Non-pigmented ciliary epithelial cell (primary cell): ENCODE data around the gene GFOD2.

ENCODE experiments used
- DNase-seq: peaks from one replicate; pipeline ENCODE4 v3.0.0-alpha.2; 2010; ENCODE audit warnings: low read depth

GFOD2 gene

DNA sequence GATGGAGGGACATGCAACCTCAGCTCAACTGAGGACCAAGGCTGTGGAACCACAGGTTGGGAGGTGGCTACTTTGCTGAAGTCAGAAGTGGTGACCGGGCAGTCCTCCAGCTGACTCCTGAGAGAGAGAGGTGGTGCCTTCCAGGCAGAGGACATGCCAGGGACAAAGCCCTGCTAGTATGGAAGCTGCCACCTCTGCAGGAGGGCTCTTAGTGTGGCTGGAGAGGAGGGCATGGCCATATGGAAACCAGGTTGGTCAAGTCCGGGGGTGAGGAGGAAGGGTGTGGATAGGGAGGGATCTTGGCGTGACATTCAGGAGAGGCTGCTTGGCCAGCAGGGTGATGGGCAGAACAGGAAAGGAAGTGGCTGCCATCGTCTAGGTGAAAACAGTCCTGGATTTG is 46.8 kb downstream of the GFOD2 start:
- no peak for DNase-seq

DNA sequence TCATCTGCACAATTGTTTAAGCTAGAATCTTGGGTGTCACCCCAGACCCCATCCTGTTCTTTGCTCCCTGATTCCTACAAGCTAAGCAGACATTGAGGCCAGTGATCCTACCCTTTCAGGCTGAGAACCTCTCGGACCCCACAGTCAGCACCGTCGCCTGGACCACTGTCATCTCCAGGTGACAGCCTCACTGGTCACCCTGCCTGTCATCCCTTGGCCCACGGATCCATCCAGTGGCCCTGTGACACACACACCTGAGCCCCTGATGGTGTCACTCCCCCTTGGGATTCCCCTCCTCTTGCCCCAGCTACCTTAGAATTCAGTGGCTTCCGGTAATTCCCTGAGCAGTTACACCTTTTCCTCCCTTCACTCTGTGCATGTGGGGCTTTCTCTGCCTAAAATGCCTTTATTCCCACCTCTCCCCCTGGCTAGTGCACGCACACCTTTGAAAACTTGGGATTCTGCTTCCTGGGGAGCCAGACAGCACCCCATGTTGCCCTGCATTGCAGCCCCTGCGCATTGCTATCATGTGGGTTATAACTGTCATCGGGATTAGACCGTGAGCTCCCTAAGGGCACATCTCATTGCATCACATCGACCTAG is 49.5 kb downstream of the GFOD2 start:
- no peak for DNase-seq

DNA sequence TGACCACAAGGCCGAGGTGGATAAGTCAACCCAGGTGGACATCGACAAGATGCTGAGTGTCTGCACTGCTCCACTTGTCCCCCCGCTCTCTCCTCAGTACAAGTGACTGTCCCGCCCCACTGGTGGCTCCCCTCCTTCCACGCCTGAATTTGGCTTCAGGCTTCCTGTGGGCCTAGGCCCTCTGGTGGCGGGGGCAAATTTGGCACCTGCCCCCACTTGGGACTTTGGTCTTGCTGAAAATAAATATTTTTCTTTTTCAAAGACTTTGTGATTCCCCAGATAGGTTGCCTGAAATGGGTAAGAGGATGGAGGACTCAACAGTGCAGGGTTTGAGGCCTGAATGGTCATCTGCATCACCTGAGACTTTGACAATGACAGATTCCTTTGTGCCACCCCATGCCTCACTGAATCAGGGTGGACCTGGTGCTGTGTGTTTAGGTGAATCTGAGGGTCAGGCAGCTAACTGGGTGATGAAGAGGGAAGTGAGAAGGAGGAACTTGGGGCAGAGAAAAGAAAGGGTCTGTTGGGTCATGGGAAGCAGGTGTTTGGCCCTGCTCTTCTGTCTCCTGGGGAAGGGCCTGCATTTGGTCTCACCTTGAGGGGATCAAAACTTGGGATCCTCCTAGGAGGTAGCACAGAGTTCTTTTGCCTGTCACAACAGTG is 50.5 kb downstream of the GFOD2 start:
- no peak for DNase-seq

DNA sequence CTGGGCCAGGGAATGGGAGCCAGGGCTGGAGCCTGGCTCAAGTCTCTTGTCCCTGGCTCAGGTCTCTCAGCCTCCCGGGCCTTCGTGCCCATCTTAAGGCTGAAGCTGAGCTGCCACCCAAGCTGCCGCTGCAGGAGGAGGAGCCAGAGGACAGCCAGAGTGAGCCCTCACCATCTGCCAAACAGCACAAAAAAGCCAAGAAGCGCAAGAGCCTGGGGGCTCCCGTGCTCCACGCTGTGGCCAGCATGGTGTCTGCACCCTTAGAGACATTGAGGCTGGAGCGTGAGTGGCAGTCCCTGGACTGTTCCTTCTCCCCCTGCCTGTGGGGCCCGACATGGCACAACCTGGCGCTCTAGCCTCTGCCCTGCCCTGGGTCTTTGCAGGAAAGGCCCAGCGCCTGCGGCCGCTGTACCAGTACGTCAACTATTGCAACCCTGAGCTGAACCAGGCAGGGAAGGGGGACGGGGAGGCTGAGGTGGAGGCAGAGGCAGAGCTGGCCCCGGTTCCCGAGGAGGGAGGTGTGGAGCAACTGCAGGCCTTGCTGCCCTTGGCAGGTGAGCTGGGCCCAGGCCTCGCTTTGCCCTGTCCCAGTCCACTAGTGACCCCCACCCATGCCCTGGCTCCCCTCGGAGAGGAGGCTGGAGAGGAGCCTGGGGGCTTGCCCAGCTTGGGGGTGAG is 51.2 kb downstream of the GFOD2 start:
- DNase-seq: peak; percentile 60

DNA sequence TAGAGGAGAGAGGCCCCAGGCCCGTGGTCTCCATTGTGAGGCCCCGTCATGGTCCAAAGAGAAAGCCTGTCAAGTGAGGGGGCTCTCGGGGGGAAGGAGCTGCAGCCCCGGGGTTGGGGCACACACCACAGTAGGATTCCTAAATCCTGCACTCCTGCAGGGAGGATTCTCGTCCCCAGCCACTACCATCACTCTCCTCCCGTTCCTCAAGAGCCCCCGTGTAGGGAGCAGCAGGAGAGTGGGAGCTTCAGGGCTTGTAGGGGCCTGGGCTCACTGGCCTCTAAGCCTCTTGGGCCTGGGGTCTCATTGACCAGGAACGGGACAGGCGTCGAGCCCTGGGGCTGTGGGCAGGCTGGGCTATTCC is 51.7 kb downstream of the GFOD2 start:
- DNase-seq: no peak

DNA sequence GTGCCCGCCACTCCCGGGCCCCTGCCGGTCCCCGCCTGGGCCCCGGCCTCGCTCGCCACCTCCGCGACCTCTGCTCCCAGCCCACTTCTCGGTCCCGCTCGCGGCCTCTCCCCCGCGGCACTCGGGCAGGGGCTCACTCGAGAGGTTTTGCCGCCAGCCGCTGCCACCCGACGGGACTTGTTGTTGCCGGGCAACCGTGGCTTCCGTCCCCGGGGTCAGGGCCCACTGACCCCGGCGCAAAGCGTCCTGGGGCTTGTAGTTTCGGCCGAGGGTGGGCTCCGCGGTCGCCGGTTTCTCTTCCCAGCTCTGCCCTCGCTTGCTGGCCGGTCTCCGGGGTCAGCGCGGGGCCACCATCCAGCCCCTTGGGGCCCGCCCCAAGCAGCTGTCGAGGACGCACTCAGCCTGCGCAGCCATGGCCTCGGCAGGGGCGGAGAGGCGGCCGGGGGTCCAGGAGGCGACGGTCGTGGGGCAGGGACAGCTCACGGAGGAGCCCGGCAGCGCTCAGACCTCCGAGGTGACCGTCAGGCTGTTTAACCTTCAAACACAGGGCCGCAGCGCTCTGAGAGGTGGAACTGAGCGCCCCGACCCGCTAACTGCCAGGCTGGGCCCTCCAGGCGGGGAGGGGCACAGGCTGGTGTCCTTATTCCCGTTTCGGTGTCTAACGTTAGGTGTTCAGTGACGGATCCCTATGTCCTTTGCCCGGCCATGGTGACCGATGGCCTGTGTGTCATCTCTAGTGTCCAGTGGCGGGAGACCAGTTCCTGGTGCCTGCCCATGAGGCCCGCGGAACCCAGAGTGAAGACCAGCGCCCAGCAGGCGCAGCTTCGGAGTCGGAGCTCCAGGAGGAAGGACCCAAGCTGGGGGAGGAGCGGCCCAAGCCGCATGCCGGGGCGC is 52.3 kb downstream of the GFOD2 start, which contains the start of the genes C16orf86 and ENKD1:
TSS of gene C16orf86 (plus strand) at position 256 of the 894 bp plus-strand sequence. CDS start at position 413, 157 bp downstream.
TSS of gene ENKD1 (minus strand) at position 192 of the 894 bp plus-strand sequence. CDS start 308 bp downstream, outside the sequence.
- no peak for DNase-seq

DNA sequence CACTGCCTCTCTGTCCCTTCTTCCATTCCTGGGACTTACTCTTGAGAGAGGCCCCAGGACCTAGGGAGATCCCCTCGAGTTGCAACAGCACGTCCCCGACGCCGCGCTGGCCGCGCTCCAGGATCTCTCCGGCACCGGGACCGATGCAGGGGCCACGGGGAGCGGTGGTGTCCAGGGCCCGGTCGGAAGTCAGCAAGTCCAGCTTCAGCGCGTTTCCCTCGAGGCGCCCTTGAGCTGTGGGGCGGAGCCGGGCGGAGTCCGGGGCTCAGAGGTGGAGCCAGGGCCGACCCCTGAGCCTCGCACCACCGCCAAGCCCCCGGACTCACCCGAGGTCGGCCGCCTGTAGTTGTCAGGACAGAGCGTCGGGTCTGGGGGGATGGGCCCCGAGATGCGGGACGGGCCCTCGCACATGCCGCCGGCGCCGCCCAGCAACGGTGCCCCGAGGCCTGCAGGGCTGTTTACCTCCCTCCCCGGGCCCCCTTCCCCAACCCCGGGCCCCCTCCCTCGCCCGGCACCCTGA is 53.0 kb downstream of the GFOD2 start:
- no peak for DNase-seq

DNA sequence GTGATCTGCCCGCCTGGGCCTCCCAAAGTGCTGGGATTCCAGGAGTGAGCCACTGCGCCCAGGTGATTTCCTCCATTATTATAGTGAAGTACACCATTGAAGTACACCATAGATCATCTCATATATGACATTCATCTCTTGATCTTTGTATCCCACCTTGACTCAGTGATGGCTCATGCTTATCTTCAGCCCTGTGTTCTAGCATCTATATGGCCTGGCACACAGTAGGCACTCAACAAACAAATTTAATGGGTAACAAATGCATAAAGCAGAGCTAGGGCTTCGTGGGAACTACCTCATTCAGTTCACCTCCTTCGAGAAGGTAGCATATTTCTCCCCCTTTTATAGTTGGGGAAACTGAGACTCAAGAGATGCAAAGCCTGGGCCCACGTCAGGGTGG is 53.5 kb downstream of the GFOD2 start:
- DNase-seq: no peak

DNA sequence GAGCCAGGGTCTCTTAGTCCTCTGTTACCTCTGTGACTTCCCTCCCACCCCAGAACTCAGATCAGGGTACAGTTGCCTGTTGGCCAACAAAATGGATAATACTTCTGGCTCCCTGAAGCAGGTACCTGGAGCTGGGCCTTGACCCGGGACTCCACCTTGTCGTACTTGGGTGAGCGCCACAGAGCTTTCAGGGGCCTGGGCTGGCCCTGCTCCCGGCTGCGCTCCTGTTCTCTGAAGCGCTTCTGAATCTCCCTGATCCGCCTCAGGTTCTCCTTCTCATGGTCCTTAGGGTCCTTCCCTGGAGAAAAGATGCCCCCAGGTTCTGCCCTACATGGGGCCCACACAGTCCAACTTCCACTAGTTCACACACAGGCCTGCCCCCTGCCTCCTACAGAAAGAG is 54.2 kb downstream of the GFOD2 start:
- DNase-seq: no peak

DNA sequence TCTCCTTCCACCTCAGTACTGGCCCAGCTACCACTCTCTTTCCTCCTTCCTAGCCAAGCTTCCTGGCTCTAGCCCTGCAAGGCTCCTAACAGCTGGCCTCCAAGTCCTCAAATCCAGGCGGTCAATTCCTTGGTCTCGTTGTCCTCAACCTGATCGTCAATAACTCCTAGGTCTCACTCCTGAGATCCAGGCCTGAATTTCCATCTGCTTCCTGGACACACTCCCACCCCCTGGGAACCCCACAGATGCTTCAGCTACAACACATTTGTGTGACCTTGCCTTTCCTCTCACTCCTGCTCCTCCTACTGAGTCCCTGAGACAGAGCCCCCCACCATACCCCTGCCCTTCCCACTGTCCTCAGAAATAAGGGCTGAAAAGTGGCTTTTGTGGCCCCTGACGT is 54.9 kb downstream of the GFOD2 start:
- no peak for DNase-seq

DNA sequence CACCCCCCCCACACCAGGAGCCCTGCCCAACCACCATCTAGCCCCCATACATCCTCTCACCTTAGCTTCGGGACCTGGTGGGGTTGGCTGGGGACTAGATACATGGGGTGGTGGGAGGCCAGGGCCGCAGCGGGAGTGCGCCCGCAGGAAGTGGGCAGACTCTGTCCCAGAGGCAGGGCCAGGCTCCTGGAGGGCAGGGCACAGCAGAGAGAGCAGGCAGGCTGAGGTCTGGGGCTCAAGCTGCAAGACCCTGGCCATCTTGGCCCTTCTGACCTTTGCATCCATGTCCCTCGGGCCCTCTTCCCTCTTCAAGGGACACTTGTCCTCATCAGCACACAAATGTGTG is 55.3 kb downstream of the GFOD2 start:
- DNase-seq: no peak

DNA sequence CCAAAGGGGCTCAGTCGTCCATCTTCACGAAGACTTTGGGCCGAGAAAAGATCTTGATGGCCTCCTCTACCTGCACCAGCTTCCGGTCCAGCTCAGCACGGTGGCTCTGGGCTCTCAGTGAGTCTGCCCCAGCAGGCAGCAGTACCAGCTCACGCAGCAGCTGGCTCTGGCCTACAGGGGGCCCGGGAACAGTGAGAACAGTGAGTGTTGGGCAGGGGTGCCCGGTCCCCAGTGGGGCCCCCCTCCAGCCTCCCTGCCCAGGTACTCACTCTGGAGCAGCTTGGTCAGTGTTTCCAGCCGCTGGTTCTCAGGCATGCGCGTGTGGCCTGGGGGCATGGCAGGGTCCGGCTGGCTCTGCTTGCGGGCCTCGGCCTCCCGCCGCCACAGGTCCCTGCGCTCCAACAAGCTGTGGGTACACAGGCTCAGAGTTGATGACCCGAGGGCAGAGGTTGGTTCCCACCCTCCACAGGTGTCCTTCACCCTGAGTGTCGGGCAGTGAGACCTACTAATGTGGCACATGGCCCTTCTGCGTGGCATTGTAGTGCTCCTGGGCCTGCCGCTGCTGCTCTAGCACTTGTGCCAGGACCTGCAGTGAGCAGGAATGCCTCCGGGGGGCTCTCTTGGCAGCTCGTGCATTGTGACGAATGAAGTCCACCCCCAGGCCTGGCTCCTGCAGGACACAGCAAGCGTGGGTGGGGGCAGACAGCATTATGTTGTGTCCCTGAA is 55.8 kb downstream of the GFOD2 start:
- no peak for DNase-seq

DNA sequence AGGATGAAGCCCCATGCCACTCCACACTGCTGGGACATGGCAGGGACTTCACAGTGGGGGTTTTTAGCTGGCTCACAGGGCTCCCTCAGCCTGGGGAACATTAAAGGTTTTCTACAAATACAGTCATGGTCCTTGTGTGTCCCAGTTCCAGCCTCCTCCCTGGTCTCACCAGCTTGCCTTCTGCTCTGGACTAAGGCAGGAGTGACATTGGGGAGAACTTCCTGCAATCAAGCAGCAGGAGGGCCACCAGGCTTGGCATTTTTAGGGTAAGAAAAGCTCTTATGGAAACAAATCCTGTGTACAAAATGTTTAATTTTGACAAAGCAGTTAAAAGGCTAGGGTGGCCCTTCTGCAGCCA is 56.5 kb downstream of the GFOD2 start:
- DNase-seq: no peak

DNA sequence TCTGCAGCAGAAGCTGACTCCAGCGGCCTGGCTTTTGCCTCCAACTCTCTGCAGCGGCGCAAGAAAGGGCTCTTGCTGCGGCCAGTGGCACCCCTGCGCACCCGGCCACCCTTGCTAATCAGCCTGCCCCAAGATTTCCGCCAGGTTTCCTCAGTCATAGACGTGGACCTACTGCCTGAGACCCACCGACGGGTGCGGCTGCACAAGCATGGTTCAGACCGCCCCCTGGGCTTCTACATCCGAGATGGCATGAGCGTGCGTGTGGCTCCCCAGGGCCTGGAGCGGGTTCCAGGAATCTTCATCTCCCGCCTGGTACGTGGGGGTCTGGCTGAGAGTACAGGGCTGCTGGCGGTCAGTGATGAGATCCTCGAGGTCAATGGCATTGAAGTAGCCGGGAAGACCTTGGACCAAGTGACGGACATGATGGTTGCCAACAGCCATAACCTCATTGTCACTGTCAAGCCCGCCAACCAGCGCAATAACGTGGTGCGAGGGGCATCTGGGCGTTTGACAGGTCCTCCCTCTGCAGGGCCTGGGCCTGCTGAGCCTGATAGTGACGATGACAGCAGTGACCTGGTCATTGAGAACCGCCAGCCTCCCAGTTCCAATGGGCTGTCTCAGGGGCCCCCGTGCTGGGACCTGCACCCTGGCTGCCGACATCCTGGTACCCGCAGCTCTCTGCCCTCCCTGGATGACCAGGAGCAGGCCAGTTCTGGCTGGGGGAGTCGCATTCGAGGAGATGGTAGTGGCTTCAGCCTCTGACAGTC is 57.0 kb downstream of the GFOD2 start:
- no peak for DNase-seq

DNA sequence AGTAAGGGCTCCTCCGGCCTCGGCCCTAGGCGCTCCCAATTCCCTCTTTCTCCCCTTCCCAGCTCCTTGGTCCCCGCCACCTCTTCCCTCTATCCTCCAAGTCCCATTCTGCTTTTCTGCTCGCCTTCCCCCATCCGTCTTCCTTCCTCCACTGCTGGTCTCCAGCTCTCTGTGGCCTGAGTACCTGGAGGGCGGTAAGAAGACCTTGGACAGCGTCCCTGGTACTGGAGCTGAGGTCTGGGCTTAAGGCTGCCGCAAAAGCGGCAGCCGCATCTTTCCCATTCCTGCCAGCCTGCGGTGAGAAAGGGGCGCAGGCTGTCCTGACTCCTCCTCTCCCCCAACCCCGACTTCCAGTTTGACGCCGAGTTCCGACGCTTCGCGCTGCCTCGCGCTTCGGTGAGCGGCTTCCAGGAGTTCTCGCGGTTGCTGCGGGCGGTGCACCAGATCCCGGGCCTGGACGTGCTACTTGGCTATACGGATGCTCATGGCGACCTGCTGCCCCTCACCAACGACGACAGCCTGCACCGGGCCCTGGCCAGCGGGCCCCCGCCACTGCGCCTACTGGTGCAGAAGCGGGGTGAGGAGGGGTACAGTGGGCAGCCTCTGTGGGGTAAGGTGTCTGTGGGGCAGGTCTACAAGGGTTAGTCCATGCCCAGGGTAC is 57.9 kb downstream of the GFOD2 start:
- no peak for DNase-seq

DNA sequence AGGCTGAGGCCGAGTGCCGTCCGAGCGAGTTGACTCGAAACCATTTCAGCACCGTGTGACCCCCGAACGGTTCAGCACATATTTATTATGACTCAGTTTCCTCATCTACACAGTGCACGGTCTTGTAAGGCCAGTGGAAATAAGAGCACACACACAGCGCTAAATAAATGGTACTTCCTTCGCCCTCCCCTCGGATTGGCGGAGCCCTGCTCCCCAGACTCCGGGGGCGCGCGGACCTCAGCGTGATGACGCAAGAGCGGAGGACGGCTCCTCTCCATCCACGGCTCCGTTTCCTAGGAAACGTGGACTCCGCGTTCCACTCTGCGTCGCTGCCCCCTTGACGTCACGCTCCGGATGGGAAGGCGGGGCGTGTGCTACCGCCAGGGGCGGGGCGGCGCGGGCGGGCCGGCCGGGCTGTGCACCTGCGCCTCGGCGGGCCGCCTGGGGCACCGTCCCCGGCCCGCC is 58.5 kb downstream of the GFOD2 start, which contains the start of gene PARD6A:
TSS of gene PARD6A (plus strand) at position 397 of the 465 bp plus-strand sequence. CDS start 79 bp downstream, outside the sequence.
- peak; percentile 83 for DNase-seq

DNA sequence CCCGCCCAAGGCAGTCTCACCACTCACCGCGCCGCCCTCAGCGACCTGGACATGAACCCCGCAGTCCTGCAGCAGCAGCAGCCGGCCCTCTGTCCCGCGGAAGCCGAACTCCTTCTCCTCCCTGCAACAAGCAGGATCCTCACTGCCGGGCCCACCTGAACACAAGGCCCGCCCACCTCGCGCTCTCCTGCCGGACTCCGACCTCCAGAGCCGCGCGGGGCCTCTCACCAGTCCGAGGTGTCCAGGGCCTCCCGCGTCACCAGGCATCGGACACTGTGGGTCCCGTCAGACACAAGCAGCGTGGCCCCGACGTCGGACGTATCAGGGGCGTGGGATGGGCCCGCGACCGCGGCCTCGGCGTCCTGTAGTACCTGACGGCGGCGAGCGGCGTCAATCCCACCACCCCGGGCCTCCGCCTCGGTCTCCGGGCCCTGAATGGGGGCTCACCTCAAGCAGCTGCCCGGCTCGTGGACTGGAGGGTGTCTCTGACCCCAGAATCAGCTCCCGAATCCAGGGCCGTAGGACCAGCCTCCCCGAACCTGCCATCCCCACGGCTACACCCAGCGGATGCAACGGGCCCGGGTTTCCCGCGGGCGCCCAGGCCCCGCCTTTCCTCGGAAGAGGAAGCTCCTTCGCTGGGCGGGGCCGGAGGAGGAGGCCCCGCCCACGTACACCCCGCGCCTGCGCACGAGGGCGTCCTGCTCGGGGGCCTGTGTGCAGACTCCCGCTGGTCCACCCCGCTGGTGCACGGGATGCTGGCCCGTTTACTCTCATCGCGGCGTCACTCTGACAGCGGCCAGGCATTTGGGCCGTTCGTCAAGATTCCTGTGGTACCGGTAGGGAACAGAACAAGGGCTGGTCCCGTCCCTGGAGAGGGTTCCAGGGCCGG is 59.2 kb downstream of the GFOD2 start, which contains the start of gene ACD:
TSS of gene ACD (minus strand) at position 586 of the 889 bp plus-strand sequence. CDS start at position 546, 40 bp downstream.
- no peak for DNase-seq

DNA sequence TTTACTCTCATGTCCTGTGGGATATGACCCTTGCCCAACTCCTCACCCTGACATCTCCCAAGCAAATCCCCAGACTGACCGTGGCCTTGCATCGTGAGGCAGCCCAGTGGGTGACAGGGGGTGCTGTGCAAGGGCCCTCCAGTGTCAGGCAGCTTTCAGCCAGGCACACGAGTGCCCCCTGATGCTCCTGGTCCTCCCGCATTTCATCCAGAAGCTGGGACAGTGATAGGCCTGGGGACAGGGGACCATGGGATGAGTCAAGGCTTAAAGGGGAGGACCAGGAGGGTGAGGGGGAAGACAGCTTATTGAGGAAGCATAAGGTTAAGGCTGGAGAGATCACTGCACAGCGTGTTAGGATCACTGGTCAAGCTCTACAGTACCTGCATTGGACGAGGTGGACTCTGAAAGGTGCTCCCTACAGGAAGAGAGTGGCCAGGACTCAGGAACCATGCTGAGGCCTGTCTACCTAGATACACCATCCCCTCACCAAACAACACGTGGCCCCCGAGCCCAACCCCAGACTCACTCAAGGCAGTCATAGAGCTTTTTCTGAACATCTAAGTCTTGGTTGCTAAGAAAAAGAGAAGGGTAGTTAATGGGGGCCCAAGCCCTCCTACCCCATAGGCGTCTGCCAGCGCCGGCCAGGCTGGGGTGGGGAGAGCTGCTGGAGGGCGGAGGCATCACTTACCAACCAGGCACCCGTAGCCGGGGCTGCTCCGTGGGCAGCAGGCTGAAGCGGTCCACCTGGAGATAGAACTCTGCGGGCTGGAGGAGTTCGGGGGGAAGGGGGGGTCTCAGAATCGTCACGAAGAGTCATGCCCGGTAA is 60.1 kb downstream of the GFOD2 start:
- DNase-seq: no peak
